A673 (cell line): Measurements from ENCODE around the gene SMIM17.

ENCODE experiments used
- EZH2 ChIP-seq: fragments of 200-600 bp; sonication (generic); IDR thresholded peaks from 2 replicates; pipeline ENCODE4 v1.6.1; 2017; ENCODE audit warnings: borderline replicate concordance, low read depth, mild to moderate bottlenecking, mixed read lengths, antibody characterized with exemption, low read length; ENCODE audit not compliant: poor library complexity, severe bottlenecking
- TF ChIP-seq, protein P1 (sequence below): fragments of 300-800, 200-600 bp; sonication (generic); conservative IDR thresholded peaks from 2 replicates; pipeline ENCODE4 v1.5.1; 2017; ENCODE audit warnings: low read depth, mild to moderate bottlenecking, antibody characterized with exemption, low read length, moderate library complexity, mixed read lengths

DNA sequence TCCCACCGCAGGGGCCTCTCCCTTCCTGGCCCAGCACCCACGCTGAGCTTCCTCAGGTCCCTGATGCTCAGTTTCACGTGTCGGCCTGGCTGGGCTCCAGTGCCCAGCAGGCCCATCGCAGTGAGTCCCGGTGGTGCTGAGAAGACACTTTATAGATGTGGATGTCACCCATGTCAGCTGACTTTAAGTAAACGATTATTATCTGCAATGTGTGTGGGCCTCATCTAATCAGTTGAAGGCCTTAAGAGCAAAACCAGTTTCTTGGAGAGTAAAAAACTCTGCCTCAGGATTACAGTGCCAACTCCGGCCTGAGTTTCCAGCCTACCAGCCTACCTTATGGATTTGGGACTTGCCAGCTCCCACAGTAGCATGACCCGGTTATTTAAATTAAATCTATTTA, 17.3 kb upstream of the SMIM17 start:
- no peak for TF ChIP-seq EZH2
- TF ChIP-seq, protein P1, sequence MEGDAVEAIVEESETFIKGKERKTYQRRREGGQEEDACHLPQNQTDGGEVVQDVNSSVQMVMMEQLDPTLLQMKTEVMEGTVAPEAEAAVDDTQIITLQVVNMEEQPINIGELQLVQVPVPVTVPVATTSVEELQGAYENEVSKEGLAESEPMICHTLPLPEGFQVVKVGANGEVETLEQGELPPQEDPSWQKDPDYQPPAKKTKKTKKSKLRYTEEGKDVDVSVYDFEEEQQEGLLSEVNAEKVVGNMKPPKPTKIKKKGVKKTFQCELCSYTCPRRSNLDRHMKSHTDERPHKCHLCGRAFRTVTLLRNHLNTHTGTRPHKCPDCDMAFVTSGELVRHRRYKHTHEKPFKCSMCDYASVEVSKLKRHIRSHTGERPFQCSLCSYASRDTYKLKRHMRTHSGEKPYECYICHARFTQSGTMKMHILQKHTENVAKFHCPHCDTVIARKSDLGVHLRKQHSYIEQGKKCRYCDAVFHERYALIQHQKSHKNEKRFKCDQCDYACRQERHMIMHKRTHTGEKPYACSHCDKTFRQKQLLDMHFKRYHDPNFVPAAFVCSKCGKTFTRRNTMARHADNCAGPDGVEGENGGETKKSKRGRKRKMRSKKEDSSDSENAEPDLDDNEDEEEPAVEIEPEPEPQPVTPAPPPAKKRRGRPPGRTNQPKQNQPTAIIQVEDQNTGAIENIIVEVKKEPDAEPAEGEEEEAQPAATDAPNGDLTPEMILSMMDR, result no peak
